ENCODE results near the gene FAM120B.

The FAM120B gene

DNA sequence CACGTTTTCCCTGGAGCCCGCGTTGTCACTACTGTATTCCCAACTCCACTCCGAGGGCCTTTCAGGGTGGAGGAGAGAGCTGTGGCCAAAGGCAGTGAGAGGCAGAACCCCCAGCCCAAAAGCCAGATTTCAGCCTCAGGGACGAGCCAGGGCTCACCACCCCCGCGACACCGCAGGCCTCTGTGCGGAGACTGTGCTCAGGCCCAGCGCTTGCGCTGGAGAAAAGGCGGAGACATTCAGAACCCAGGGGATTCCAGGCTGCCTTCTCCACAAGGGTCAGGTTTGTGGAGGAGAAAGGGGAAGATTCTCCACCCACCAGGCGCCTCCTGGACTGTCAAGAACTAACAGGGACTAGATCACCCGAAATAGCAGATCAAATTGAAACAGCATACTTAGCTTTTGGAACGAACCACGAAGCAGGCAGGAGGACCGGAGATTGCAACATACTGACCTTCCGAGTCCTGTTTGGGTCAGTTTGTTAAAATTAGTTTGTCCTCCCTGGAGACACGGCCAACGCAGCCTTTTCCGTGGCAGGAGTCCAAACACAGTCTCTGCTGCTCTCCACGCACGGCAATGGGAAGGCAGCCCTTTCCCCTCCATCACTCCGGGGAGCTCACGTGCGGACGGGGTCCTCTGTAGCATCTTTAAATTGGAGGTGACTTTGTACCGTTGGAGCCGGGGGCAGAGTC, 30.0 kb upstream of the FAM120B start:
- H3K9me2 ChIP-seq (replicated peaks; ENCODE audit: control insufficient read depth, low read length) = no peaks in the 10 kb centered on the region
- H3K4me1 ChIP-seq (ENCODE audit: control insufficient read depth, low read length) = 0 out of 2 replicates have a peak, but pooled peaks cover 3% of the 10 kb centered on the region
- H3K79me2 ChIP-seq (ENCODE audit: control insufficient read depth, low read length) = no peaks in the 10 kb centered on the region
- no peaks in the 10 kb centered on the region for H4K20me1 ChIP-seq (ENCODE audit: control insufficient read depth, insufficient read depth, low read depth, low read length)
- H3K9me3 ChIP-seq (ENCODE audit: control insufficient read depth, insufficient read depth, low read length) = no peaks in the 10 kb centered on the region
- H3K36me3 ChIP-seq (ENCODE audit: control insufficient read depth, low read length) = no peaks in the 10 kb centered on the region
- H3F3A ChIP-seq (ENCODE audit: control insufficient read depth, insufficient read depth) = no peaks in the 10 kb centered on the region
- no peak overlapping the region for H3K27ac ChIP-seq (ENCODE audit: low read depth, low read length)
- TF ChIP-seq EZH2phosphoT487 (IDR thresholded peaks at IDR 0.05; ENCODE audit: borderline replicate concordance, low read length) = no peak
- TF ChIP-seq, protein P1, sequence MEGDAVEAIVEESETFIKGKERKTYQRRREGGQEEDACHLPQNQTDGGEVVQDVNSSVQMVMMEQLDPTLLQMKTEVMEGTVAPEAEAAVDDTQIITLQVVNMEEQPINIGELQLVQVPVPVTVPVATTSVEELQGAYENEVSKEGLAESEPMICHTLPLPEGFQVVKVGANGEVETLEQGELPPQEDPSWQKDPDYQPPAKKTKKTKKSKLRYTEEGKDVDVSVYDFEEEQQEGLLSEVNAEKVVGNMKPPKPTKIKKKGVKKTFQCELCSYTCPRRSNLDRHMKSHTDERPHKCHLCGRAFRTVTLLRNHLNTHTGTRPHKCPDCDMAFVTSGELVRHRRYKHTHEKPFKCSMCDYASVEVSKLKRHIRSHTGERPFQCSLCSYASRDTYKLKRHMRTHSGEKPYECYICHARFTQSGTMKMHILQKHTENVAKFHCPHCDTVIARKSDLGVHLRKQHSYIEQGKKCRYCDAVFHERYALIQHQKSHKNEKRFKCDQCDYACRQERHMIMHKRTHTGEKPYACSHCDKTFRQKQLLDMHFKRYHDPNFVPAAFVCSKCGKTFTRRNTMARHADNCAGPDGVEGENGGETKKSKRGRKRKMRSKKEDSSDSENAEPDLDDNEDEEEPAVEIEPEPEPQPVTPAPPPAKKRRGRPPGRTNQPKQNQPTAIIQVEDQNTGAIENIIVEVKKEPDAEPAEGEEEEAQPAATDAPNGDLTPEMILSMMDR (IDR thresholded peaks at IDR 0.05; ENCODE audit: low read depth, low read length, poor library complexity, severe bottlenecking) = no peak
- no peak overlapping the region for H3K4me2 ChIP-seq (ENCODE audit: low read length)
- H3K27me3 ChIP-seq (ENCODE audit: control insufficient read depth, low read length) = no peaks in the 10 kb centered on the region
- no peak overlapping the region for H3K4me3 ChIP-seq (ENCODE audit: low read length)

GRCh38 chr6:170277893-170278742, 28.4 kb upstream of the FAM120B start:
- no peak overlapping the region for H3K4me3 ChIP-seq (ENCODE audit: low read length)
- H4K20me1 ChIP-seq (ENCODE audit: control insufficient read depth, insufficient read depth, low read depth, low read length) = no peaks in the 10 kb centered on the region
- no peaks in the 10 kb centered on the region for H3K9me3 ChIP-seq (ENCODE audit: control insufficient read depth, insufficient read depth, low read length)
- no peak overlapping the region for H3K4me2 ChIP-seq (ENCODE audit: low read length)
- H3K4me1 ChIP-seq (ENCODE audit: control insufficient read depth, low read length) = 0 out of 2 replicates have a peak, but pooled peaks cover 3% of the 10 kb centered on the region
- no peaks in the 10 kb centered on the region for H3K79me2 ChIP-seq (ENCODE audit: control insufficient read depth, low read length)
- no peaks in the 10 kb centered on the region for H3K9me2 ChIP-seq (replicated peaks; ENCODE audit: control insufficient read depth, low read length)
- H3K27me3 ChIP-seq (ENCODE audit: control insufficient read depth, low read length) = no peaks in the 10 kb centered on the region
- H3K27ac ChIP-seq (ENCODE audit: low read depth, low read length) = no peak overlapping the region
- H3K36me3 ChIP-seq (ENCODE audit: control insufficient read depth, low read length) = no peaks in the 10 kb centered on the region
- TF ChIP-seq EZH2phosphoT487 (IDR thresholded peaks at IDR 0.05; ENCODE audit: borderline replicate concordance, low read length) = no peak
- TF ChIP-seq, protein P1 (IDR thresholded peaks at IDR 0.05; ENCODE audit: low read depth, low read length, poor library complexity, severe bottlenecking) = no peak
- no peaks in the 10 kb centered on the region for H3F3A ChIP-seq (ENCODE audit: control insufficient read depth, insufficient read depth)

DNA sequence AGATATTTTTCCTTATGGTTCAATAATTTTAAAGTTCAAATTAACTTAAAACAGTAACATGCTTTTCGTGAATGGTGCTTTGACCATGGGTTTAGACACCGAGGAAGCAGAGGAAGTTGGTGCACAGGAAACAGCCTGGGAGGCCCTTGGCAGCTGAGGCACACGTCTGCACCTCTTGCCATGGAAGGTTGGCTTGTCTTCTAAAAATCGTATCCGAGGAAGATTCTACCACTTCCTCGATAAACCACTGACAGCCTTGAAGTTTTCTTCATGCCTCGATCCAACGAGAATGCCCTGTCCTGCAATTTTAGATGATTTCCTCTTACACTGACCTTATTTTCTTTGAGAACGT, 27.8 kb upstream of the FAM120B start:
- Histone ChIP-seq H3K9me3 (ENCODE audit: control insufficient read depth, insufficient read depth, low read length) (no peaks in the 10 kb centered on the region), H3K27me3 (ENCODE audit: control insufficient read depth, low read length) (no peaks in the 10 kb centered on the region), H3F3A (ENCODE audit: control insufficient read depth, insufficient read depth) (no peaks in the 10 kb centered on the region), H3K4me2 (ENCODE audit: low read length) (no peak overlapping the region), H3K79me2 (ENCODE audit: control insufficient read depth, low read length) (no peaks in the 10 kb centered on the region), H3K36me3 (ENCODE audit: control insufficient read depth, low read length) (no peaks in the 10 kb centered on the region), H4K20me1 (ENCODE audit: control insufficient read depth, insufficient read depth, low read depth, low read length) (no peaks in the 10 kb centered on the region), H3K4me3 (ENCODE audit: low read length) (no peak overlapping the region), H3K4me1 (ENCODE audit: control insufficient read depth, low read length) (0 out of 2 replicates have a peak, but pooled peaks cover 3% of the 10 kb centered on the region), H3K9me2 (replicated peaks; ENCODE audit: control insufficient read depth, low read length) (no peaks in the 10 kb centered on the region), H3K27ac (ENCODE audit: low read depth, low read length) (no peak overlapping the region)
- TF ChIP-seq EZH2phosphoT487 (IDR thresholded peaks at IDR 0.05; ENCODE audit: borderline replicate concordance, low read length) = no peak
- TF ChIP-seq, protein P1 (IDR thresholded peaks at IDR 0.05; ENCODE audit: low read depth, low read length, poor library complexity, severe bottlenecking) = no peak
